GM18505 (cell line): ENCODE data around the gene VPS41.
A peak's percentile ranks its signal among the peaks of the same experiment; 100 is the strongest.
"Not testable (repeated sequence)": the region's sequence is repeated elsewhere in the genome, so short reads cannot be mapped to it uniquely, and the experiment has no call there.

Source experiments
- ATAC-seq: cut with Tn5 transposase; IDR thresholded peaks from one replicate; pipeline ENCODE4 v1.9.1; 2021; ENCODE audit not compliant: unreplicated experiment
- POLR2A ChIP-seq: IDR thresholded peaks from 4 replicates; pipeline ENCODE4 v1.6.1; 2011; ENCODE audit warnings: borderline replicate concordance; ENCODE audit not compliant: insufficient read depth, insufficient read length; ENCODE audit errors: extremely low read depth

VPS41 gene

DNA sequence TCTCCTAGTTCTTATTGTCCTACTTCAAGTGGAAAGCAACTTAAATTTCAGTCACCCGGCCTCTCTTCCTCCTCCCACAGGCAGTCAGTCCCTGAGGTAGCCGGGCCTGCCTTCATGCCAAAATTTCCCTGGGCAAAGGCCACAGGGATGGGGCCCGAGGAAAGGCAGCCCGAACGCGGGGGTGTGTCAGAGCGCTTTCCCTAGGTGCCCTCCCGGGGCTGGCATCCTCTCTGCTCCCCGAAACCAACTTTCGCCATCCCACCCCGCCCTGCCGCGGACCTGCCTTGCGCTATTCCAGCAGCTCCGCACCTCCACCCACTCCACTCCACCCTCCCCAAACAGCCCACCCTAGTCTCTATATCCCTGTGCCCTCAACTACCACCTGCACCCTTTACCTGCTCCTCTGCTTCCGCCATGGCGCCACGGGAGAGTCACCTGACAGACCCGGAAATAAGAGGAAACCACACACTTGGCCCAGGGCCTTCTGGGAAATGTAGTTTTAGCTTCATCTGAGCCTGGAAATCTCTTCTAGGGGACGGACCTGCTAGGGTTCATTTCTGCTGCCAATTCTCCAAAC, at the start of gene VPS41:
VPS41 (minus strand) TSS at position 433 of the 577 bp plus-strand sequence; CDS start at position 416, 17 bp downstream.
- ATAC-seq = peak; percentile 96
- peak; percentile 68 for TF ChIP-seq POLR2A

DNA sequence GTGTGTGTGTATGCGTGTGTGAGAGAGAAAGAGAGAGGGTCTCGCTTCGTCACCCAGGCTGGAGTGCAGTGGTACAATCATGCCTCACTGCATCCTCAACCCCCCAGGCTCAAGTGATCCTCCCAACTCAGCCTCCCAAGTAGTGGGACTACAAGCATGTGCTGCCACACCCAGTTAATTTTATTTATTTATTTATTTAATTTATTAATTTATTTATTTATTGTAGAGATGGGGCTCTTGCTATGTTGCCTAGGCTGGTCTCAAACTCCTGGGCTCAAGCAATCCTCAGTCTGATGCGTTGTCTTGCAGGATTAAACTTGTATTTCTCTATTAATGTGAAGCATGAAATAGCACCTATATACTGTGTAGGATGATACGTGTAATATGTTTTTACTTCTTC, 46.9 kb upstream of the VPS41 start:
- no peak for ATAC-seq
- TF ChIP-seq POLR2A = no peak

DNA sequence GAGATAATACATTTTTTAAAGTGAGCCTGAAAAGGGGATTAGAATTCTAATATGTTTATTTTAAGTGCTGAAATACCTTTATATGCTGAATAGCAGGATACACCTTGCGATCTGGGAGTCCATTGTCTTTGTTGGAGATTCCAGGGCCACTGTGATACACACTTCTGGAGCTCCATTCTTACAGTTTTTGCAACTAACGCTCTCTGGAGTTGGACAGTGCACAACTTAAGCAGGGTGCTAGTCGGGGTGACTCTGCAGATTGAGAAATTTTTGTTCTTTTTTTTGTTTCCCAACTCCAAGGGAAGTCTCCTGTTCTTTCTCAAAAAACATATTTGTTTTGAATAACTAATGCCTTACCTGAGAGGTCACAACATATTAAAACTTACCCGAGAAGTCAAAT, 45.0 kb upstream of the VPS41 start:
- TF ChIP-seq POLR2A = no peak
- no peak for ATAC-seq

DNA sequence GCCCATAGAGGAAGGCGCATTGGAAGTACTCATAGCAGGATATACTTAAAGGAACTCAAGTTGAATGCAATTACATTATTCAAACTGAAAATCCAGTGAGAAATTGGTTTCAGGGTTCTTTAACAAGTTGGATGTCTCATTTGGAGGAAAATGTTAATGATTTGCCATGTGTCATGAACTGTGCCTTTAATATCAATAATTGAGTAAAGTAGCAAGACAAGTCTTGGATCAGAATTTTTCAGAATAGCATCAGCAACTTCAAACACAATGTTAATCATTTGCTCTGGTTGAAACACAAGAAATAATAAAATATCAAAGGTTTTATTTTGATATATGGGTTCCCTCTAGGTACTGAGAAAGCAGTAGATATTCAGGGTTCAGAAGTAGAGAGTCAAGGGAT, 44.2 kb upstream of the VPS41 start:
- no peak for ATAC-seq
- TF ChIP-seq POLR2A = no peak

DNA sequence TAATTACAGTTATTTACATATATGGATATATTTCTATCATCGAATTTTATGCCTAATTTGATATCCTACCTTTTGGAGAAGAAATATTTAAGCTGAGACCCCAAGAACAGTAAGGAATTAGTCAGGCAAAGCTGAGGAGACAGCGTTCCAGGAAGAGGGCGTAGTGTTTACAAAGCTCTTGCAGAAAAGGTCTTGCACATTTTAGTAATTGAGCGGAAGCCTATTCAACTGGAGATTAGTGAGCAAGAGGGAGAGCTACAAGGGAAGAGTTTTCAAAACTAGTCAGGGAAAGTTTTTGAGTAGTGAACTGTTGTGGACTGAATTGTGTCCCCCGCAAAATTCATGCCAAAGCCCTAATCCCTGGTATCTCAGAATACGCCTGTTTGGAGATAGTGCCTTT, 42.2 kb upstream of the VPS41 start:
- TF ChIP-seq POLR2A = no peak
- no peak for ATAC-seq

DNA sequence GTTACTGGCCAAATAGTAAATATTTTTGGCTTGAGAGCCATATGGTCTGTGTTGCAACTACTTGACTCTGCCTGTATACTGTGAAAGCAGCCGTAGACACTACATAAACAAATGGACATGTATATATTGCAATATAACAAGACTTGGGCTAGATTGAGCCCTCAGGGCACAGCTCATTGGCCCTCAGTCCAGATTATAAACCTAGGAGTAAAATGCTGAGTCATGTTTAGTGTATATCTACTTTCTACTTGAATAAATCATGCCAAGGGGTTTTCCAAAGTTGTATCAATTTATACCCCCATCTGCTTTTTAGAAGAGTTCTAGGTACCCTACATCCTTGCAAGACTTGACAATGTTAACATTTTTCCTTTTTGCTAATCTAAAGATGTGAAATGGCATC, 41.3 kb upstream of the VPS41 start:
- TF ChIP-seq POLR2A = no peak
- ATAC-seq = no peak

DNA sequence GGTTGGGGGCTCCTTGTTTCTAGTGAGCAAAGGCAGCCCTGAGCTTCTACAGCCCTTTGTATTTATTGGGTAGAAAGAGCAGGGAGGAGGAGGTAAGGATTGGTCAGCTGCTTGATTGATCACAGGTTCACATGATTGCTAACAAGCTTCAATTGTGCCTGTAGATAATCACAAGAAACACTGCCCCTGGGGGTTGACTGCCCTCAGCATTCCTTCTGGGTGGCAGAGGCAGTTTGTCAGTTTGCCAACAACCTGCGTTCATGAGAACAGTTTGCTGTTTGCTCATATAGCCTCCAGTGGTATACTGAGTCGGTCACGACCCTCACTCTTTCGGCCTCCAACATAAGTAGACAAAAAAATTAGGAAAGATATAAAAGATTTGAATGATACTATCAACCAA, 38.5 kb upstream of the VPS41 start:
- not testable (repeated sequence) for ATAC-seq

DNA sequence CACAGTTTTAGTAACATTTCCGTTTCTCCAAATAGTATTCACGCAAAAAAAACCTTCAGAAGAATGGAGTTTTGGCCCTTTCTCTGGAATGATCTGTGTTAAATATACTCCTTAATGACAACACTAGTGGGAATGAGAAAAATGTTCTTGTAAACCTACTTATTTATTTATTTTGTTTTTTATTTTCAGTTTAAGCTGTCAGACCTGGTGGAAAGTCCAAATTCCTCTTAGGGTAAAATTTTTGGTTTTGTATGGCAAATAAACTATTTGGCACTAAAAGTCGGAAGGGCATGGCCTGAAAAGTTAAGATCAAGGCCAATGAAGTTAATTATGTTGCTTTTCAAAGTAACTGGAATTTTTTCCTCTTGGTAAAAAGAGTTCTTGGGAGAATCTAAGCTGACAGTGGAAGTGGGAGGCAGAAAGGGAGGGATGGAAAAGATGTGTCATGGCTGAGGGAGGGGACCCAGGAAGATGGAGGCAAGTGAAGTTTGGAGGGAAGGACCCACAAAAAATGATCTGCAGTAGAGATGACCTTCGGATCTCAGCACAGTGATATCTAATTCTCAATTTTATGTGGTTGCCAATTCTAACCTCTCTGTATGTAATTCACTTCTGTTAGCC, 33.5 kb upstream of the VPS41 start:
- no peak for ATAC-seq
- no peak for TF ChIP-seq POLR2A

DNA sequence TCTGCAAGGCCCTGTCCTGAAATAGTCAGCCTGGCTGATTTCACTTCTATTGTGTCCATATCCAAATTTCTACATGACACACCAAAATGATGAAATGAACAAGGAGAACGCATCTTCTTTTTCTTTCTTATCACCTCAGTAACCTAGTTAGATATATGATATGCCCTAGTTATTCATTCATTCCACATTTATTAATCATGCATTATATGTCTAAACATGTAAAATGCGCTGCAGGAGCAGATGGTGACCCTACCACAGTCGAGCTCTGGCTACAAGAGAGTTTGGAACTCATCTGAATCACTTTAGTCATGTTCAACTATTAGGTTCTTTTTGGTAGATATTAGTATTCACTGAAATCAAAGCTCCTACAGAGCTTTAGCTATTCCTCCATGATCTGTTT, 31.8 kb upstream of the VPS41 start:
- no peak for ATAC-seq
- no peak for TF ChIP-seq POLR2A

DNA sequence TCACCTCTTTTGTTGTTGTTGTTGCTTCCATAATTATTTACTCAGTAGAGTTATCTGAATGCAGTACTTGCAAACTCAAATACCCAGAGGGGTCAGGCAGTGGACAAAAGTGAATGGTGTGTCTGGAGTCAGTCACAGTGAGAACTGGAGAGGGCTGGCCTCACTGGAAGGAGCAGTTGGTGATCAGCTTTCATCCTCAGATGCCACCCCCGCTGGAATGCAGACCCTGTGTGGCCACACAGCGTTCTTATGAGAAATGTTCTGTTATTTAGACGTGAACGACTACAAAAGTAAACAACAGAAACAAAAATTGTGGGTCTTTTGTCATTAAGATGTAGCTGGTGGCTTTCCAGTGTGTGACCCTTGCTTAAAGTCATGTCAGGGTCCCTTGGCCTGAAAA, 29.6 kb upstream of the VPS41 start:
- no peak for ATAC-seq
- no peak for TF ChIP-seq POLR2A

DNA sequence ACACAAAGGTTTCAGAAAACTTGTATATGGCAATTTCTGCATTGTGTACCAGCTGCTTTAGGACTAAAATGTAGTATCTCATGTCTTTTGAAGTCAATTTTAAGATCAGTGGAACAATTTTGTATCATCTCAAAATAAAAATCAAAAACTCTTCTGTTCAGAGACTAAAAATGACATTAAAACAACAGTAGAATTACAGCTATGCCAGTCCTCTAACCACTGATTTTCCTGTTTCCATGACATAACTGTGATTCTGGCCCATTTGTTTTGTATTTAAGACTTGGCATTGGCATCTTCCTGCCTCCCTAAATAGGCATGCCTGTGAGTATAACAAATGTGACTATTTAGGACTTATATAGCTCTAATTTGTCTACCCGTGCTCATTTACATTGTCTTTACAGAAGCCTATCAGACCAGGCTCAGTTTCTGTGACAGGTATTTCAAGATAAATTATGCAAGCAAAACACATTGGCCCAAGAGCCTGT, 29.1 kb upstream of the VPS41 start:
- ATAC-seq = no peak
- TF ChIP-seq POLR2A = no peak

DNA sequence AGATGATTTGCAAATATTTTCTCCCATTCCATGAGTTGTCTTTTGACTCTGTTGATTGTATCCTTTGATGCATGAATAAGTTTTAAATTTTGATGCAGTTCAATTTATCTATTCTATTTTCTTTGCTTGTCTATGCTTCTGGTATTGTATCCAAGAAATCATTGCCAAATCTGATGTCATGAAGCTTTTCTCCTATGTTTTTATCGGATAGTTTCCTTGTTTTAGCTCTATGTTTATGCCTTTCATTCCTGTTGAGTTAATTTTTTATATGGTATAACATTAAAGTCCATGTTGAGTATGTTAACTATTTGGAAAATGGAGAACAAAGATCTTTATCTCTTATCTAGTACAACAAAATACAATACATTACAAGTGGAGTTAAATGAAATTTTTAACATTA, 27.6 kb upstream of the VPS41 start:
- TF ChIP-seq POLR2A = no peak
- no peak for ATAC-seq

DNA sequence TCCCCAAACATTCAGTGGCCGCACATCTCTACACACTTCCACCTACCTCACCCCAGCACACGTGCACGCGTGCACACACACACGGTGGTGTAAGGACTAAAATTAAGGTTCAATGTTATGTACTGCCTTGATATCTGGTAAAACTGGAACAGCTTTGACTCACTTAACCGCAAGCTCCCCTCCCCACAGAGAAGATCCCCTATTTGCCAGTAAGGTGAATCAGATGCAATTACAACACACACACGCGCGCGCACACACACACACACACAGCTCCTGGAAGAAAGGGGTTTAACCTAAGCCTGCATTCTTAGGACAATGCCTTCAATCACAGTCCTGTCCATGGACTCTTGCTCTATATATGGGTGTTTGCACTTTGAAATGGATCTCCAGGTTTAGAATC, 25.5 kb upstream of the VPS41 start:
- no peak for TF ChIP-seq POLR2A
- ATAC-seq = no peak

DNA sequence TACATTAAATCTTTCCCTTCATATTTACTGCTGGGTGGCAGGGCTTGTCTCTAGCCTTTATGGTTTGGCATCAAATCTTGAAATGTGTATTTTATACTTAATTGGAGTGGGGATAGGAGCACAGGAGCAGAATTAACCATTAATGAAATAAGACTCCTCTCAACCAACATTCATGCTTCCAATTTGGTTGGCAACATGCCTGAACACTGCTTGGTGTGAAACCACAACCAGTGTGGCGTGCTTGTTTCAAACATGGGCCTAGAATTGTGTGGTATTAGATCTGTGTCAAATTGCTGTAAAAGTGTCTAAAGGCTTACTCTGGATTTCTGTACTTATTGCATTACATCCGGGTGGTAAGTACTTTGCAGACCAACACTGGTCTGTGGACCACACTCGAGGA, 25.1 kb upstream of the VPS41 start:
- TF ChIP-seq POLR2A = no peak
- ATAC-seq = no peak

DNA sequence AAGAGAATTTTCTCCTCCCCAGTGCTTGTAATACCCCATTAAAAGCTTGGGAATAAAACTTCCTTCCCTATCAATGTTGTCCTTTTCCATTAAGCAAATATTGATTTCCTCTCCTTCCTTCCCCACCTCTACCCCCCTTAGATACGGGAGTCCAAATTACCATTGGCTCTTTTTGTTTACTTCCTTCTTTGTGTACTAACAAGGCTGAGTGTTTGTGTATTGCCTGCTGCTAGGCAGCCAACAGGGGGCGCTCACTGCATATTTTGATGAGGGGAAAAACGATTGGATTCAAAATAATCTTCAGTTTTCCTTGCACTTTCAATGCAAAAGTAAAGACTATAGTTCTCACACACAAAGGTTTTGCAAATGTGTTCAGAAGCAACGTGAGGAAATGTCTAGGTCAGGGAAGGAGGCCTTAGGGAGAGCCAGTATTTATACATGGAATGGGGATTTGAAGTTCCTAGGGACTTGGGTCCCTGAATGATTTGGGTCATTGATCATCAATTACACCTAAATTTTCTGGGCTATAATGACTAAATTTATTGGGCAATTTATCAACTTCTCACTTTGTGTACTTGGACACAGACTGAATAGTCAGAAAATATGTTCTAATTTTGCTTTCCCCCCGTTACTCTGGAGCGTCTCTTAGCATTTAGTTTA, 23.6 kb upstream of the VPS41 start:
- no peak for TF ChIP-seq POLR2A
- no peak for ATAC-seq

DNA sequence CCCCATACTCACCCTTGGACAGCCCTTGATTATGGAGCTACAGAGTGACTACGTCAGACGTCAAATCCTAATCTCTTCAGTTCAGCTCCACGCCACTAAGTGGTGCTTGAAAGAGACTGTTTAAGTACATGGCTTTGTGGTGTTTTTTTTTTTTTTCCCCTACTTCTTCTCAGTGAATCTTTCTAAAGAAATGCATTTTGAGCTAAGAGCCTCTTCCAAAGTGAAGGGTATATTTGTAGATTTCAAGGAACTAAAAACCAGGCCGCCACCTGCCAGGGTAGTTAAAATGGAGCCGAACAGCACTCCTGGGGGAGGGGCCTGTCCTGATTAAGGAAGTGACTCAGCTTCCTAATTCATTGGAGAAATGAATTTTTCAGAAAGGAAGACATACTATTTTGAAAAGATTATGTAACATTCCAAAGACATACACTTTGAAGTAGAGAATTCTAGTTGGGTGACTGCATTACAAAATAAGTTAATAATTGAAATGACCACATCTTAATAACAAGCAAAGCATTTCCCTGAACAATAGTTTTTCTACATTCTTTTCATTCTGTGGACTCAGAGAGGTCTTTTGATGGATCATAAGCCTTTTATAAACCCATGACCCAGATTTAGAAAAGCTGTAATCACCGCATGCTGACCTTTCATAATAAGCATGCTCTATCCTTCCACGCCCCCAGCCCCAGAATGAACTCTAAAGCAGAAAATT, 20.6 kb upstream of the VPS41 start:
- no peak for ATAC-seq

More for the DNA sequence above, 20.6 kb upstream of the VPS41 start:
- no peak for TF ChIP-seq POLR2A
